ENCODE results near the gene NXF1. TPM values are rescaled to one million over a fixed set of nuclear protein-coding genes. Genes with fewer than 3 reads are reported as not detected.

Gene NXF1
- total and polyA plus RNA-seq, 2 of the 13 experiments (the other 11 are each of a cell fraction or from before 2014, with no cell fraction given): 30.4 to 30.9 TPM

DNA sequence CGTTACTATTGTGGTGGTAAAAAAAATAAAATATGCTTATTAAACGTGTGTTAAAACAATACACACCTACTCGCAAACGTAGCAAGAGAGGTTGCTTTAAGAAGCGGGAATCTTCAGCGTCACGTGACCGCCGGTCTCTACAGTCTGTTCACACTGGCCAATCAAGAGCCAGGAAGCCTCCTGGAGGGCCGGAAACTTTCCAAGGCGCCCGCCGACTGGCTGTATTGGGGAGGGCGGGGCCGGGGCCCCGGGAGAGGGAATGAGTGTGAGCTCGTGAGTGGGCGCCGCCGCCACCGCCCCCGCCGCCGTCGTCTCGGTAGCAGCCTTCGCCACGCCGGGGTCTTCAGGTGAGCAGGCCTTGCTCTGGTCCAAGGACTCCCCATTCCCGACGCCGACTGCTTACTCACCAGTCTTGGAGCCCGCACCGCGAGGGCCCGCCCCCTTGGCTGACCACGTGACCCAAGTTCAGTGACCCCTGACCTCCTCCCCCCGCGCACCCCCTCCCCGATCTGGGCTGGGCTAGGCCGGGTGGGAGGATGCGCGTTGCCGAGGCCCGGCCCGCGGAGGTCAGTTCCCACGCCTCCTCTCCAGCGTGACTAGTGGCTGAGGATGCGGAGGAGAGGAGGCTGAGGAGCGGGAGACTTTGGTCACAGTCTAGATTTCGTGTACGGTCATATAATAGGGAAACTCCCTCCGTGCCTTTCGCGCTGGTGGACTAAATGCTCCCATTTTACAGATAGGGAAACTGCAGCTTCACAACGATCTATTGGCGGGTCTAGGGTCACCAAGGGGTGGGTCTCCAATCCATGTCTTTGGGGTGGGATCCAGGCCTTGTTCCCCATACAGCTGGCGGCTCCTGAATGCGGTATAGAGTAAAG, 33.9 kb downstream of the NXF1 start, which contains the start of gene TAF6L (continued):
- TF ChIP-seq, protein P1, sequence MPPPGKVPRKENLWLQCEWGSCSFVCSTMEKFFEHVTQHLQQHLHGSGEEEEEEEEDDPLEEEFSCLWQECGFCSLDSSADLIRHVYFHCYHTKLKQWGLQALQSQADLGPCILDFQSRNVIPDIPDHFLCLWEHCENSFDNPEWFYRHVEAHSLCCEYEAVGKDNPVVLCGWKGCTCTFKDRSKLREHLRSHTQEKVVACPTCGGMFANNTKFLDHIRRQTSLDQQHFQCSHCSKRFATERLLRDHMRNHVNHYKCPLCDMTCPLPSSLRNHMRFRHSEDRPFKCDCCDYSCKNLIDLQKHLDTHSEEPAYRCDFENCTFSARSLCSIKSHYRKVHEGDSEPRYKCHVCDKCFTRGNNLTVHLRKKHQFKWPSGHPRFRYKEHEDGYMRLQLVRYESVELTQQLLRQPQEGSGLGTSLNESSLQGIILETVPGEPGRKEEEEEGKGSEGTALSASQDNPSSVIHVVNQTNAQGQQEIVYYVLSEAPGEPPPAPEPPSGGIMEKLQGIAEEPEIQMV (CRISPR knock-in tag; IDR thresholded peaks at IDR 0.05; ENCODE audit: low read depth): no peak
- TF ChIP-seq HNF4A (CRISPR knock-in tag; IDR thresholded peaks at IDR 0.05): peak; percentile 38
- TF ChIP-seq, protein P2, sequence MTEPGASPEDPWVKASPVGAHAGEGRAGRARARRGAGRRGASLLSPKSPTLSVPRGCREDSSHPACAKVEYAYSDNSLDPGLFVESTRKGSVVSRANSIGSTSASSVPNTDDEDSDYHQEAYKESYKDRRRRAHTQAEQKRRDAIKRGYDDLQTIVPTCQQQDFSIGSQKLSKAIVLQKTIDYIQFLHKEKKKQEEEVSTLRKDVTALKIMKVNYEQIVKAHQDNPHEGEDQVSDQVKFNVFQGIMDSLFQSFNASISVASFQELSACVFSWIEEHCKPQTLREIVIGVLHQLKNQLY (CRISPR knock-in tag; IDR thresholded peaks at IDR 0.05): peak; percentile 69; the same call in 1 of the 2 replicates
- TF ChIP-seq KDM1A (CRISPR knock-in tag; IDR thresholded peaks at IDR 0.05): peak; percentile 82; the same call in 1 of the 2 replicates
- TF ChIP-seq, protein P3, sequence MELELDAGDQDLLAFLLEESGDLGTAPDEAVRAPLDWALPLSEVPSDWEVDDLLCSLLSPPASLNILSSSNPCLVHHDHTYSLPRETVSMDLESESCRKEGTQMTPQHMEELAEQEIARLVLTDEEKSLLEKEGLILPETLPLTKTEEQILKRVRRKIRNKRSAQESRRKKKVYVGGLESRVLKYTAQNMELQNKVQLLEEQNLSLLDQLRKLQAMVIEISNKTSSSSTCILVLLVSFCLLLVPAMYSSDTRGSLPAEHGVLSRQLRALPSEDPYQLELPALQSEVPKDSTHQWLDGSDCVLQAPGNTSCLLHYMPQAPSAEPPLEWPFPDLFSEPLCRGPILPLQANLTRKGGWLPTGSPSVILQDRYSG (CRISPR knock-in tag; IDR thresholded peaks at IDR 0.05): no peak
- TF ChIP-seq, protein P4, sequence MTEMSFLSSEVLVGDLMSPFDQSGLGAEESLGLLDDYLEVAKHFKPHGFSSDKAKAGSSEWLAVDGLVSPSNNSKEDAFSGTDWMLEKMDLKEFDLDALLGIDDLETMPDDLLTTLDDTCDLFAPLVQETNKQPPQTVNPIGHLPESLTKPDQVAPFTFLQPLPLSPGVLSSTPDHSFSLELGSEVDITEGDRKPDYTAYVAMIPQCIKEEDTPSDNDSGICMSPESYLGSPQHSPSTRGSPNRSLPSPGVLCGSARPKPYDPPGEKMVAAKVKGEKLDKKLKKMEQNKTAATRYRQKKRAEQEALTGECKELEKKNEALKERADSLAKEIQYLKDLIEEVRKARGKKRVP (CRISPR knock-in tag; IDR thresholded peaks at IDR 0.05): 0 out of 4 replicates have a peak, but pooled peaks of 1 of the 2 experiments have one; percentile 32
- TF ChIP-seq ZNF501 (CRISPR knock-in tag; IDR thresholded peaks at IDR 0.05): no peak
- TF ChIP-seq, protein P5, sequence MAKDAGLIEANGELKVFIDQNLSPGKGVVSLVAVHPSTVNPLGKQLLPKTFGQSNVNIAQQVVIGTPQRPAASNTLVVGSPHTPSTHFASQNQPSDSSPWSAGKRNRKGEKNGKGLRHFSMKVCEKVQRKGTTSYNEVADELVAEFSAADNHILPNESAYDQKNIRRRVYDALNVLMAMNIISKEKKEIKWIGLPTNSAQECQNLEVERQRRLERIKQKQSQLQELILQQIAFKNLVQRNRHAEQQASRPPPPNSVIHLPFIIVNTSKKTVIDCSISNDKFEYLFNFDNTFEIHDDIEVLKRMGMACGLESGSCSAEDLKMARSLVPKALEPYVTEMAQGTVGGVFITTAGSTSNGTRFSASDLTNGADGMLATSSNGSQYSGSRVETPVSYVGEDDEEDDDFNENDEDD (CRISPR knock-in tag; IDR thresholded peaks at IDR 0.05; ENCODE audit: borderline replicate concordance): peak; percentile 60
- 0 out of 2 replicates have a peak, but pooled peaks have one; percentile 8 for TF ChIP-seq ZNF143 (CRISPR knock-in tag; IDR thresholded peaks at IDR 0.05)
- no peak for TF ChIP-seq ZNF776 (CRISPR knock-in tag; IDR thresholded peaks at IDR 0.05)
- 0 out of 2 replicates have a peak, but pooled peaks have one; percentile 23 for TF ChIP-seq ZFAT (CRISPR knock-in tag; conservative IDR thresholded peaks at IDR 0.05)
- no peak for TF ChIP-seq ZNF33B (CRISPR knock-in tag; IDR thresholded peaks at IDR 0.05)
- TF ChIP-seq ISX (CRISPR knock-in tag; conservative IDR thresholded peaks at IDR 0.05): no peak
- TF ChIP-seq ZNF335 (CRISPR knock-in tag; IDR thresholded peaks at IDR 0.05): no peak
- TF ChIP-seq, protein P6, sequence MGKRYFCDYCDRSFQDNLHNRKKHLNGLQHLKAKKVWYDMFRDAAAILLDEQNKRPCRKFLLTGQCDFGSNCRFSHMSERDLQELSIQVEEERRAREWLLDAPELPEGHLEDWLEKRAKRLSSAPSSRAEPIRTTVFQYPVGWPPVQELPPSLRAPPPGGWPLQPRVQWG (CRISPR knock-in tag; IDR thresholded peaks at IDR 0.05; ENCODE audit: borderline replicate concordance, low read depth): no peak
- no peak for TF ChIP-seq ZNF160 (CRISPR knock-in tag; IDR thresholded peaks at IDR 0.05)
- no peak for TF ChIP-seq MATR3 (CRISPR knock-in tag; IDR thresholded peaks at IDR 0.05)
- peak; percentile 19; the same call in 1 of the 2 replicates for TF ChIP-seq MTA1 (CRISPR knock-in tag; IDR thresholded peaks at IDR 0.05; ENCODE audit: borderline replicate concordance)
- no peak for TF ChIP-seq ELF1 (CRISPR knock-in tag; IDR thresholded peaks at IDR 0.05)
- TF ChIP-seq, protein P7, sequence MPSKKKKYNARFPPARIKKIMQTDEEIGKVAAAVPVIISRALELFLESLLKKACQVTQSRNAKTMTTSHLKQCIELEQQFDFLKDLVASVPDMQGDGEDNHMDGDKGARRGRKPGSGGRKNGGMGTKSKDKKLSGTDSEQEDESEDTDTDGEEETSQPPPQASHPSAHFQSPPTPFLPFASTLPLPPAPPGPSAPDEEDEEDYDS (CRISPR knock-in tag; IDR thresholded peaks at IDR 0.05): peak; percentile 55; the same call in 1 of the 2 replicates
- TF ChIP-seq, protein P8, sequence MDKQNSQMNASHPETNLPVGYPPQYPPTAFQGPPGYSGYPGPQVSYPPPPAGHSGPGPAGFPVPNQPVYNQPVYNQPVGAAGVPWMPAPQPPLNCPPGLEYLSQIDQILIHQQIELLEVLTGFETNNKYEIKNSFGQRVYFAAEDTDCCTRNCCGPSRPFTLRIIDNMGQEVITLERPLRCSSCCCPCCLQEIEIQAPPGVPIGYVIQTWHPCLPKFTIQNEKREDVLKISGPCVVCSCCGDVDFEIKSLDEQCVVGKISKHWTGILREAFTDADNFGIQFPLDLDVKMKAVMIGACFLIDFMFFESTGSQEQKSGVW (CRISPR knock-in tag; IDR thresholded peaks at IDR 0.05; ENCODE audit: borderline replicate concordance): no peak
- 0 out of 2 replicates have a peak, but pooled peaks have one; percentile 72 for TF ChIP-seq ZNF546 (CRISPR knock-in tag; conservative IDR thresholded peaks at IDR 0.05)
